GM12872 (cell line): ENCODE measurements around the gene ZNF185.

Experiments used
- TF ChIP-seq, protein P1 (sequence below): IDR thresholded peaks from 3 replicates; pipeline ENCODE4 v1.5.1; 2011; ENCODE audit warnings: low read depth, mild to moderate bottlenecking, low read length, moderate library complexity; ENCODE audit not compliant: insufficient read depth

The ZNF185 gene

GRCh38 chrX:152926279-152926678 is 28.4 kb downstream of the ZNF185 start:
- TF ChIP-seq, protein P1, sequence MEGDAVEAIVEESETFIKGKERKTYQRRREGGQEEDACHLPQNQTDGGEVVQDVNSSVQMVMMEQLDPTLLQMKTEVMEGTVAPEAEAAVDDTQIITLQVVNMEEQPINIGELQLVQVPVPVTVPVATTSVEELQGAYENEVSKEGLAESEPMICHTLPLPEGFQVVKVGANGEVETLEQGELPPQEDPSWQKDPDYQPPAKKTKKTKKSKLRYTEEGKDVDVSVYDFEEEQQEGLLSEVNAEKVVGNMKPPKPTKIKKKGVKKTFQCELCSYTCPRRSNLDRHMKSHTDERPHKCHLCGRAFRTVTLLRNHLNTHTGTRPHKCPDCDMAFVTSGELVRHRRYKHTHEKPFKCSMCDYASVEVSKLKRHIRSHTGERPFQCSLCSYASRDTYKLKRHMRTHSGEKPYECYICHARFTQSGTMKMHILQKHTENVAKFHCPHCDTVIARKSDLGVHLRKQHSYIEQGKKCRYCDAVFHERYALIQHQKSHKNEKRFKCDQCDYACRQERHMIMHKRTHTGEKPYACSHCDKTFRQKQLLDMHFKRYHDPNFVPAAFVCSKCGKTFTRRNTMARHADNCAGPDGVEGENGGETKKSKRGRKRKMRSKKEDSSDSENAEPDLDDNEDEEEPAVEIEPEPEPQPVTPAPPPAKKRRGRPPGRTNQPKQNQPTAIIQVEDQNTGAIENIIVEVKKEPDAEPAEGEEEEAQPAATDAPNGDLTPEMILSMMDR: peak; percentile 55

DNA sequence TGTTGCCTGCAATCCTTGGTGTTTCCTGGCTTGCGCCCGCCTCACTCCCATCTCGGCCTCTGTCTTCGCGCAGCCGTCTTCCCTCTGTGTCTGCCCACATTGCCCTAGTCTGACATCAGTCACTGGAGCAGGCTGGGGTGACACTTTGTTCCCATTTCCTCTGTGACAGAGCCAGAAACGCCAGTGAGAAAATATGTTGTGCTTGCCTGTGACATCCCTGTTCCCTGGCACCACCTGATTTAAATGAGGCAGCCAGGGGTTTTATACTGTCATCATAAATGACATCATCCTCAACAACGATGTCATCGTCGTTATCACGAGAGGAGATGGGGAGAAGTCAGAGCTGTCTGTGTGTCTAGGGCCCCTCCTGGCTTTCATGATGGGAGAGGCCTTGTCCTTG is 29.1 kb downstream of the ZNF185 start:
- TF ChIP-seq, protein P1: no peak

DNA sequence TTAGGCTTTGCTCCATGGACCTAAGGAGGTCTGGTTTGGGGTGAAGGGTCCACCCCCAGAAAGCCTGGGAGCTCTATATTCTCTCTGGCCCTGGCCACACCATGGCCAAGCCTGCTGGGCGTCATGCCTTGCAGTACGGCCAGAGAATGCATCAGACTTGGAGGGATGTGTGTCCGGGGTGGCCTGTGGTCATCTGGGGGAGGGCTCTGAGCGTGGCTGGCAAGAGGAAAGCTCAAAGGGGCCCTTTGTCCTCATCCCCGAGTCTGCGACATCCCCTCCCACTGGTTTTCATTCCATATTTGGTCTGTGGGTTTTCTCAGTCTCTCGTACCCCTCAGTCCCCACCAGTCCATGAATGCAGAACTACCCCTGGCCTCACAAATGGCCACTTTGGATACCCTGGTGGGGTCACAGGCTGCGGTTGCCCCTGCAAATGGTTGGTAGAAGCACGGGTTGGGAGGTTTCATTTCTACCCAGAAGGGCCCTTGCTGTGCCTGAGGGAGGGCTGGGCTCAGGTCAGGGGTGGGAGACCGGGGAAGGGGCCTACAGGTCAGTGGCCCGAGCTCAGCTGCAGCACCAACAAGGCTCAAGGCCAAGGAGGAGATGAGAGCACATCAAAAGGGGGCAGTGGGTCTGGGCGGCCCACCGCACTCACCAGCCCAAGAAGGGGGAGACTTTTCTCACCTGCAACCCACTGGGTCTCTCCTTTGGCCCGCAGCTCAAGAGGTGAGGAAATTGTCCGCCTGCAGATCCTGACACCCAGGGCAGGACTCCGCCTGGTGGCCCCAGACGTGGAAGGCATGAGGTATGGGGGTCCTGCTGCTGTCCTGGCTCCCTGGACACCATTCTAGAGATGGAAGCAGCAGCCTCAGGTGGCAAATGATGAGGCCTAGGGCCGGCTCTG is 30.2 kb downstream of the ZNF185 start:
- TF ChIP-seq, protein P1: no peak

DNA sequence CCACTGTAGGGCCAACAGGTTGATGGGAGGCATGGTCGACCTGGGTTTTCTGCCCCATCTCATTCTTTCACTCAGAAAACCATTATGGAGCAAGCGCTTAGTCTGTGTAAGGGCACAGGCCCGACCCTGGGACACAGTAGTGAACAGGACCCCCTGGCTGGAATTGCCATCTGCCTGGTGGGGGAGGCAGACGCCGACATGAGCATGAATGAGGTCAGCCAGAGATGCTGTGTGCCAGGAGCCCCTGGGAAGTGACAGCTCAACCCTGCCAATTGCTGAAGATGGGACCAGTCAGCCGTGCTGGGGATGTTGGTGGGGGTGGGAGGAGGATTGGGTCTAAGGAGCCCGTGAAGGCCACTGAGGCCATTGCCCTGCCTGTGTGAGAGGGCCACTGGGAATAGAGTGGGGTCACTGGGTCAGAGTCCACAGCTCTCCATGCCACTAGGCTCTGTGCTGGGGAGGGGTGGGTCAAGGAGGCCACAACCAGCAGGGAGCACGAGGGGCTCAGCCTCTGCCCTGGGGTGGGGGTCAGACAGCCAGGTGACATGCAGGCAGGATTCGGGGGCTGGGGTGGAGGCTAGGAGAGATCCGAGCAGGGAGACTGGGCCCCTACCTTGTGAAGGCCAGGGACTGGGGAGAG is 31.0 kb downstream of the ZNF185 start:
- TF ChIP-seq, protein P1: no peak

DNA sequence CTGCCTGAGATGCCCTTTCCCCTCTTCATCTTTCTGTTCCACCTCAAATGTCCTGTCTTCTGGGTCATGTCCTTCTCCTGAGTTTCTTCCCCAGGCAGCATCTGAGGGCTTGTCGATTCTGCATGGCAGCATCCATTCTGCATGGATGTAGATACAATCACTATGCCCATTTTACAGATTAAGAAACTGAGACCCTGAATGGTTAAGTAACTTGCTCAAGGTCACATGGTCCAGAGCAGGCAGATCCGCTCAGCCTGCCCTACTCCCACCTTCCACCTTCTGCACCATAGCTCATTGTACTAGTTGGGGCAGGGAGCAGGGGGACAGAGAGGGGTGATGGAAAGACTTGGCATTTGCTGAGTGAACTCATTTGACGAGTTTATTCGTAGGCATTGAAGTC is 32.0 kb downstream of the ZNF185 start:
- TF ChIP-seq, protein P1: no peak

DNA sequence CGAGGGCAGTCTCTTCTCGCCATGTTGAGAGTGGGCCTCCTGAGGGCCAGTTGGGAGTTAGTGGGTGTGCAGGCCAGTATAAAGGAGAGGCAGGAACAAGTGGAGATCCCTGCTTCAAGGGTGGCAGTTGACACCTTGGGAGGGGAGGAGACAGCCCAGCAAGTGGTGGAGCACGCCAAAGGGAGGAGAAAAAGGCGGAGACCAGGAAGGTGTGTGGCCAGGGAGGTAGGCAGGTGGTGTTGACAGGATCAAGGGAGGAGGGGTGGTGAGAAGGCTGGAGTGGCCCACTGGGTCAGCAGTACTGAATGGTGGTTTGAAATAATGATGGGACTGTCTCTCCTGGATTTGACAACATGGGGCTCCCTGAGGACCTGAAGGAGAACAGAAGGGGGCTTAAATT is 32.6 kb downstream of the ZNF185 start:
- TF ChIP-seq, protein P1: no peak

GRCh38 chrX:152932144-152932543 is 34.3 kb downstream of the ZNF185 start:
- TF ChIP-seq, protein P1: no peak
